Stimulated activated naive CD8-positive, alpha-beta T cell treated with anti-CD3 and anti-CD28 coated beads, Interleukin-15, Interleukin-2, amounts not matched to agents 100 ng/mL and 50 ng/mL, for 24 hours (primary cell): Measurements from ENCODE around the gene PLXNA2.

ENCODE experiments used
- H3K27ac Mint-ChIP-seq: one replicate; pipeline ENCODE4 v1.8.0; 2021; ENCODE audit warnings: mild to moderate bottlenecking, mixed read lengths
- H3K27me3 Mint-ChIP-seq: one replicate; pipeline ENCODE4 v1.8.0; 2021; ENCODE audit warnings: mixed read lengths
- H3K36me3 Mint-ChIP-seq: one replicate; pipeline ENCODE4 v1.8.0; 2021; ENCODE audit warnings: low read depth, mixed read lengths
- H3K4me1 Mint-ChIP-seq: one replicate; pipeline ENCODE4 v1.8.0; 2021; ENCODE audit warnings: low read depth, mixed read lengths
- H3K4me3 Mint-ChIP-seq: one replicate; pipeline ENCODE4 v1.8.0; 2021; ENCODE audit warnings: mild to moderate bottlenecking, mixed read lengths
- H3K9me3 Mint-ChIP-seq: one replicate; pipeline ENCODE4 v1.8.0; 2021; ENCODE audit warnings: mixed read lengths

The PLXNA2 gene

DNA sequence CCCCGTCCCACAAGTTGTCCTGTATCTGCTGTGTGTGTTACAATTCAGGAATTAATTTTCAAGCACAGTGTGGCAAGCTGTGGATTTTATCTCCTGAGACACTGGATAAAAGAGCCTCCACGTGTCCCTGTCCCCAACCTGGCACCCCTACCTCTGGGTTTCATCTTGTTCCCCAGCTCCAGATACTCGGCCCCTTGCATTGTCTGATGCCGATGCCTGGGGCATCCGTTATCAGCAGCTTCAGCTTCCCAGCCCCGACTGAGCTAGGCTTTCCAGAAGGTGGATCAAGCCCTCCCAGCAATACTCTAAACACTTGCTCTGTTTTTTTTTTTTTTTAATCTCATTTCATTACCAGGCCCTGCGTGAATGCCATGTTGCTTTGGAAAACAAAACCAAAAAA, 159.4 kb downstream of the PLXNA2 start:
- no peak overlapping the region for H3K27ac Mint-ChIP-seq
- H3K4me1 Mint-ChIP-seq, result peaks cover 16% of the 10 kb centered on the region
- no peaks in the 10 kb centered on the region for H3K36me3 Mint-ChIP-seq
- H3K4me3 Mint-ChIP-seq, result no peak overlapping the region
- H3K9me3 Mint-ChIP-seq, result no peaks in the 10 kb centered on the region
- no peaks in the 10 kb centered on the region for H3K27me3 Mint-ChIP-seq

DNA sequence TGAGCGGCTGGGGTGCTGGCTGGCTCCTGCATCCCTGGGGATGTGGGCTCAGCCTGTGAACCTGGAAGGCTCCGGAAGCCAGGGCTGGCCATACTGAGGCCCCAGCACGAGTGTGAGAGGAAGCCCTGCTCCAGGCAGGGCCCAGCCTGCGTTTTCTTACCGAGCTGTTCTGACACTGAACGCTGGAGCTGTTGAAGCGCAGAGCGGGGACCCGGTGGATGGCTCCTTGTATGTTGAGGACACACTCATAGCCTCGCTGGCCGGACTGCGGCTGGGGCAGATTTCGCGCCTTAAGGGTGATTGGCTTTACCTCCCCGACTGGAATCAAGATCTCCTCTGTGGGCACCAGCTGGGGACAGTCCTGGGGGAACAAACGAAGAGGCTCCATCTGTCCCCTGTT, 160.0 kb downstream of the PLXNA2 start:
- no peaks in the 10 kb centered on the region for H3K27me3 Mint-ChIP-seq
- H3K4me1 Mint-ChIP-seq, result peaks cover 16% of the 10 kb centered on the region
- no peaks in the 10 kb centered on the region for H3K36me3 Mint-ChIP-seq
- no peak overlapping the region for H3K4me3 Mint-ChIP-seq
- no peak overlapping the region for H3K27ac Mint-ChIP-seq
- no peaks in the 10 kb centered on the region for H3K9me3 Mint-ChIP-seq

DNA sequence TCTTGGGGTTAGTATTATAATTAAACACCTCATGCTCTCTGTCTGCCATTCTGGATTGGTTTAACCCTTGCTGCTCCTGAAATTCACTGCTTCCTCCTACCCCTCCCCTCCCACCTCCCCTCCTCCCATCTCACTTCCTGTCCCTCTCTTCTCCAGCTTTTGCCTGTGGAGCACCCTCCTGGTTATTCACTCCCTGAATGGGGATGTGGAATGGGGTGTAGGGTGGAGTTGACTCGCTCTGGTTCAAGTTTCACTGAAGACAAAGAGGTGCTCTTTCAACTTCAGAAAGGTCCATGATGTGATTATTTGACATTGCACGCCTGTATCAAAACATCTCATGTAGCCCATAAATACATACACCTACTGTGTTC, 160.5 kb downstream of the PLXNA2 start:
- Mint-ChIP-seq H3K4me3 (no peak overlapping the region), H3K9me3 (no peaks in the 10 kb centered on the region), H3K4me1 (peaks cover 16% of the 10 kb centered on the region), H3K27me3 (no peaks in the 10 kb centered on the region), H3K27ac (no peak overlapping the region), H3K36me3 (no peaks in the 10 kb centered on the region)

DNA sequence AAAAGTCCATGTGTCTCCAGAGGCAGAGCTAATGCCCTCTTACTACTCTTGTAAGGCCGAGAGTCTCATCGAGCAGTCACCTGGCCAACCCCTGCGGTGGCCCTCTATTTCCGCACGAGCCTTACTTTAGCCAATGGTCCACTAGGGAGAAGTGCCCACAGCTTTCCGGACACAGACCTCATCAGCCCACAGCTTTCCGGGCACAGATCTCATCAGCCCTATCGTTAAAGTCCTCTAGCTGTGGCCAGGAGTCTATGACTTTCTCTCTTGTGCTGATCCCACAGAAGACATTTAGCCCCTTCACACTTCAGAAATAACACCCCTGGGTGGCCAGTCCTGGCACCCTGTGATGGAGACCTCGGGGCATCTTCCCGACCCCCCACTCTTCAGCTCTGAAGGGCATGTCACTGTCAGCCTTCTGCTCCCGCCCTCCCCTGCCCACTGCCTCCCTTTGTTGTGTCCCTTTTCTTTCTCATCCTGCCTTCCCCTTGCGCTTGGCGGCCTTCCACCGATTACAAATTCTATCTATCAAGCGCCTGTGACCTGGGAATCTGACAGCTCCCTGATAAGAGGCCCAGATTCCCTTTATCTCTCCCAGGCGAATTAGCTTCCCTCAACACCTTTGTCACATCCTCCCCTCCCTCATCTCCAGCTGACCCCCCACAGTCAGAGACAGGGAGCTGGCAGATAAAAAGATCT, 161.0 kb downstream of the PLXNA2 start:
- Mint-ChIP-seq H3K9me3 (no peaks in the 10 kb centered on the region), H3K27me3 (no peaks in the 10 kb centered on the region), H3K4me1 (peaks cover 16% of the 10 kb centered on the region), H3K36me3 (no peaks in the 10 kb centered on the region), H3K4me3 (no peak overlapping the region), H3K27ac (no peak overlapping the region)

DNA sequence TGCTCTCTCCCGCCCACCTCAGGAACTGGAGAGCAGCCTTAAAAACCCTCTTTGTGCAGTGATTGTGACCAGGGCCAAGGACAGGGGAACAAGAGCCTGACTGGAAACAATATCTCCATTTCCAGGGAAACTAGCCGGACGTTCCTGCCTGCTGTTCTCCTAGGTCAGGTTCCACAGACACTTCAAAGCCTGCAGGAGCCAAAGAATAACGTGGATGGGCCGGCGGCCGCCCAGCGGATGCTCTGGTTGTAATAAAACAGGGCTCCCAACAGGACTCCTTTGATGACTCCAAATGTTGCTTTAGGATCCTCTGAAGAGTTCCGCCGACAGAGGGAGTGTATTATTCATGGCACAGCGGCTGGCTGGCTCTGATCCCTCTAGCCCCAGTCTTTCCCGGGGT, 162.2 kb downstream of the PLXNA2 start:
- H3K4me1 Mint-ChIP-seq, result peaks cover 15% of the 10 kb centered on the region
- no peak overlapping the region for H3K4me3 Mint-ChIP-seq
- no peaks in the 10 kb centered on the region for H3K27me3 Mint-ChIP-seq
- no peak overlapping the region for H3K27ac Mint-ChIP-seq
- no peaks in the 10 kb centered on the region for H3K36me3 Mint-ChIP-seq
- H3K9me3 Mint-ChIP-seq, result no peaks in the 10 kb centered on the region

DNA sequence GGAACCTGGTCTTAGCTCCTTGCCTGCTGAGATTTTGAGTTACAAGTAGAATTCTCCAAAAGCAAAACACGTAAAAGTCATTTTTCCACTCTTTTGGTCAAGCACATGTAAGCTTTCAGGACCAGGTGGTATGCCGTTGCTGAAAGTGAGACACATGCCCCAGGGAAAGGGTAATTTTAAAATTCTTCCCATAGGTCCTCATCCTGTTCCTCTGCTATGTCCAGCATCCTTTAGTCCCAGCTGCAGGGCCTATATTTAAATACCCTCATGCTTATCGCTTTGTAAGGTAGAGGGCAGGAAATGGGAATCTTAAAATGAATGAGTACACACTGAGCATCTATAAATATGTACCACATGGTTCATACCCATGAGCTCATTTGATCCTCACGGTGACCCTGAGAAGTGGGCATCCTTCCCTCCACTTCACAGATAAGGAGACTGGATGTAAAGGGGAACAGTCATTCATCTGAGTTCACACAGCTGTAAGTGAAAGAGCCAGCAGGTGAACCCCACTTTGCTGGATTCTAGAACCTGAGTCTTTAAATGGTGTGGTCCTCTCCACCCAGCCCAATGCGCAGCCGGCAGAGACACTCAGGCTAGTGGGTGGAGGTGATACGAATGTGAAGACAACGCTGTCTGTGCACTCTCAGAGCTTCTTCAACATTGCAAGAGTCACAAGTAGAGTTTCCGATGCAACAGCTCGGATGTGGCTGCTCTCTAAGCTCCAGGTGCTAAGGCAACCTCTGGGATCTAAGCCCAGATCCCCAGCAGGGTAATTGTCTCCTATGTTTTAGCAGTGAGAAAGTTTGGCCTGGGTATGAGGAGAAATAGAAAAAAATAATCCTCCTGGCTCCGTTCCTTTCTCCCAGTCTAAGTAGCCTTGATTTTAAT, 163.5 kb downstream of the PLXNA2 start:
- no peaks in the 10 kb centered on the region for H3K9me3 Mint-ChIP-seq
- no peaks in the 10 kb centered on the region for H3K36me3 Mint-ChIP-seq
- H3K27me3 Mint-ChIP-seq, result no peaks in the 10 kb centered on the region
- H3K4me1 Mint-ChIP-seq, result peaks cover 2% of the 10 kb centered on the region
- H3K4me3 Mint-ChIP-seq, result no peak overlapping the region
- H3K27ac Mint-ChIP-seq, result no peak overlapping the region

DNA sequence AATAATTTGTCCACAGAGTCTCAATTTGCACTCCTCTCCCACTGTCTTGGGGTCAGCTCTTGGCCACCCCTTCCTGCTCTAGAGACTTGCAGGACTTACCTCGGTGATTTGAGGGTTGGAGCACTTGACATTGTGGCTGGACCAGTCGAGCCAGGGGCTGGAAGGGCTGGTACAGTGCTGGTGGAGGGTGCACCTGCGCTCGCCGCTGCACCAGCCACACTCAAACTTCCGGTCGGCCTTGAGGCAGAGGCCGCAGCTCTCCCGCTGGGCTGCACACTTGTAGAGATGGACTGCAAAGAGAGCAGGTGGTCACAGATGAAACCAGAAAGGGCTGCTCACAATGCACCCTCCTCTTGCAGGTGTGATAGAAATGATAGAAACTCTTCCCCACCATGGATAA, 165.0 kb downstream of the PLXNA2 start:
- Mint-ChIP-seq H3K27me3 (no peaks in the 10 kb centered on the region), H3K36me3 (no peaks in the 10 kb centered on the region), H3K9me3 (no peaks in the 10 kb centered on the region), H3K27ac (no peak overlapping the region), H3K4me3 (no peak overlapping the region), H3K4me1 (no peaks in the 10 kb centered on the region)

DNA sequence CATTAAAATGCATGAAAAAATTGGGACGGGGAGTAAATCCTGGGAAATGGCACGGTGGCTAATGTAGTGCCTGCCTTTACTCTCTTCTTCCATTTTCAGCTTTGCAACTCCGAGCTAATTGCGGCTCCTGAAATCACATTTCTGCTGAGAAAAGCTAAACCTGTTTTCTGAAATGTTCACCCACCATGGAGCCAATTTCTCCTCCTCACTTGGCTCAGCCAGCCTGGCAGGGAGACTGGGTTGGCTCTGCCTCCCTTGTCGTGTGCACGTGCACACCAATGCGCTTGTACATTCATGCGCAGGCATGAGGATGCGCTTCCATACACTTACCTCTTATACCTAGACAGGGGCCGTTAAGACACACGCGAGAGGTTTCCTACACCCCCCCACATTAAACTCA, 165.4 kb downstream of the PLXNA2 start:
- Mint-ChIP-seq H3K27me3 (no peaks in the 10 kb centered on the region), H3K4me1 (no peaks in the 10 kb centered on the region), H3K4me3 (no peak overlapping the region), H3K27ac (no peak overlapping the region), H3K36me3 (no peaks in the 10 kb centered on the region), H3K9me3 (no peaks in the 10 kb centered on the region)

DNA sequence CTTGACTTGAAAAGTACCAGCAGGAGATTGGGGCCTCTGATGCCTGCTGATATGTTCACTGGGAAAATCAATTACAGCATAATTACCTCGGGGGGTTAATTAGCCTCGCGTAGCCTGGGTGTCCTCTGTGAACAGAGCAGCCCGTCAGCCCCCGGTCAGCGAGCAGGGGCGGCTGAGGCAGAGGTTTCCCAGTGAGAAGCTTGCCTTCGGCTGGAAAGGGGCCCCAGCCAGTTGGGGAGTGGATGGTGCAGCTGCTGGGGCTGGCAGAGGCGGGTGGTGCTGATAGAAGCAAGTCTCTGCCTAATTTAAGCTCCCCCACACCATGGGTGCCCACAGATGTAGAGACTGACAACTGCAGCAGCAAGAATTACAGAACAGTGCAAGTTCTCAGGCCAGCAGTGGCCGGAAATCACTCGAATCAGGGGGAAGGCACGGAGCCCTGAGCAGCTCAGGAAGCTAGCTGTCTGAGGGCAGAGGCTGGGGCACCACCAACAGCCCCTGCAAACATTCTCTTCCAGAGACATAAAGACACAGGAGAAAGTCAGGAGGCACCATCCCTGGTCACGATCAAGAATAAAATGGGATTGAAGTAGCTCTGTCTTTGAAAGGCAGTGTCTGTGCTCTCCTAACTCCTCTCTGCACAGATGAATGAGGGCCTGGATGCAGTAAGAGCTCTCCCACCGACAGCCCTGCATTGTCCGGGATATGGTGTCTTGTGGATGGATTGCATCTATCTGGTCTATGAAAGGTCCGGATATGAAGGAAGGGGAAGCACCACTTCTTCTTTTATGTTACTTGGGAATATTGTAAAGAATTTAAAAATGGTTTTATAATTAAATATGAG, 166.7 kb downstream of the PLXNA2 start:
- Mint-ChIP-seq H3K27ac (no peak overlapping the region), H3K4me1 (no peaks in the 10 kb centered on the region), H3K36me3 (no peaks in the 10 kb centered on the region), H3K27me3 (no peaks in the 10 kb centered on the region), H3K4me3 (no peak overlapping the region), H3K9me3 (no peaks in the 10 kb centered on the region)

DNA sequence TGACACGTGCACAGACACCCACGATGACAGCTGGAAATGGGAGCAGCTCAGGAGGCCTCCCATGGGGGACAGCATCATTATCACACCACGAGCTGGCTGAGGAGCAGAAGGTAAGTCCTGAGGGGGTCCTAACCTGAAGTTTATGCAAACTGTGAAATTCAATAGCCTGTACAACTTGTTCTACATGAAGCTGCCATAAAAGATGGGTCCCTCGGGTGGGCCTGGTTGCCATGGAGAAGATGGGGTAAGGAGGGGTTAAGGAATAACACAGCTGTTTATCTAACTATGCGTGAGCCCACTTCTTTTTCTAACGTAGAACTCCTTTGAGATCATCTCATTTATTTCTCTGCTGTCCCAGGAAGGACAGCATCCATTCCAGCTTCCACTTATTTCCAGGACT, 169.8 kb downstream of the PLXNA2 start:
- no peak overlapping the region for H3K4me3 Mint-ChIP-seq
- no peaks in the 10 kb centered on the region for H3K27me3 Mint-ChIP-seq
- no peak overlapping the region for H3K27ac Mint-ChIP-seq
- H3K4me1 Mint-ChIP-seq, result no peaks in the 10 kb centered on the region
- no peaks in the 10 kb centered on the region for H3K36me3 Mint-ChIP-seq
- H3K9me3 Mint-ChIP-seq, result no peaks in the 10 kb centered on the region

DNA sequence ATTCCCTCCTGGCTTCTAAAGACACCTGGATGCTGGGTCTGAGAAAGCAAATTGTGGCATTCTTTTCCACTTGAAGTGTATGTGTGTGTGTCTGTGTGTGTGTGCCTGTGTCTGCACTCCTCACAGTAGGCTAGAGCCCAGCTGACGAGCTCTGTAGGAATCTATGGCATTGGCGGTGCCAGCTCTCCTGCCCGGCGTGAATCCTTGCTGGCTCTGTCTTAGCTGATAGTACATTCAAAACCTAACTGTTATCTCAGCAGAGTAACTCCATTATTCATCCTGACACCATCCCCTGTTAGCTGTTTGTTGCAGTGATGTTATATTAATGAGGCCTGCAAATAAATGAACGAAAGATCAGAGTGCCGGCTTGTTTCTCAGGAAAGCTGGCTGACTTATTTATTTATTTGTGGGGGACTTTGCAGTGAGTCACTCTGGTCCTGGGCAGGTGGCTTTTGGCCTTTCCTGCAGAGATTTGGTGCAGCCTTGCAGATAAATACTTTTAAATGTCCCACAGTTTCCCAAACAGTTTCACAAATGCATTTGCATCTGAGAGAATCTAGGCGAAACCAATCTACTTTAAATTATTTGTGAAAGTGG, 172.7 kb downstream of the PLXNA2 start:
- Mint-ChIP-seq H3K27me3 (no peaks in the 10 kb centered on the region), H3K27ac (no peak overlapping the region), H3K36me3 (no peaks in the 10 kb centered on the region), H3K9me3 (no peaks in the 10 kb centered on the region), H3K4me1 (no peaks in the 10 kb centered on the region), H3K4me3 (no peak overlapping the region)

DNA sequence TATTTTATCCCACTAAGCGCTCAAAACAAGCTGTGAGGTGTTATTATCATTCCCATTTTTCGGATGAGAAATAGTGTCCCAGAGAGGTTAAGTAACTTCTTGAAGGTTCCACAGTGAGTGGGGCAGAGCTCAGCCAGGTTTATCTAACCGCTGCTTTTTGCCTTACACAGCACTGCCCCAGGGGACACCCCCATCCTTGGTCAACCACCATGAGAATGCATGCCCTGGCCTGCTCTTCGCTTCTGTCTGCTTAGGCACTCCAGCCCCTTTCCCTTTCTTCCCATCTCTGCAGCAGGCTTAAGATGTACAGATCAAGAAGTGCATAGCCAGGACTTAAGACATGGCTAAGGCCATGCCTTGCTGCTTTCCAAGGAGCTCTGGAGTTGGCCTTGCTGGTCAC, 174.3 kb downstream of the PLXNA2 start:
- Mint-ChIP-seq H3K9me3 (no peaks in the 10 kb centered on the region), H3K27ac (no peak overlapping the region), H3K4me1 (no peaks in the 10 kb centered on the region), H3K36me3 (no peaks in the 10 kb centered on the region), H3K4me3 (no peak overlapping the region), H3K27me3 (no peaks in the 10 kb centered on the region)

DNA sequence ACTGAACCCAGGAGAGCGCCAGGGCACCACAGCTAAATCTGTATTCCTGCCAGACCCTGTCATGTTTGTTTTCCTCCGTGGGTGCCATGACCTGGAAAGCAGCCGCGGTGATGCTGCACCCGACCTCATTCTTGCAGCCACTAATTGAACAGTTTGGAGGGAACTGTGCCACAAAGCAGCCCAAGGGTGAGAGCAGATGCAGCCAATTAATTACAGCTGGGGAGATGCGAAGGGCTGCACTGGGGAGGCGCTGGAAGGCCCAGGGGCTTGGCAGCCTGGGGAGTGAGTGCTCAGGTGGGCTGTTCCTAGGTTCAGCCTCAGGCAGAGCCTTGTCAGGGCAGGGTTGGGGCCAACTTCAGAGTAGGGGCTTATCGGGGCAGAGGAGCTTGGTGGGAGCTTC, 174.9 kb downstream of the PLXNA2 start:
- no peaks in the 10 kb centered on the region for H3K36me3 Mint-ChIP-seq
- H3K4me3 Mint-ChIP-seq, result no peak overlapping the region
- H3K4me1 Mint-ChIP-seq, result no peaks in the 10 kb centered on the region
- no peaks in the 10 kb centered on the region for H3K27me3 Mint-ChIP-seq
- H3K9me3 Mint-ChIP-seq, result no peaks in the 10 kb centered on the region
- H3K27ac Mint-ChIP-seq, result no peak overlapping the region

DNA sequence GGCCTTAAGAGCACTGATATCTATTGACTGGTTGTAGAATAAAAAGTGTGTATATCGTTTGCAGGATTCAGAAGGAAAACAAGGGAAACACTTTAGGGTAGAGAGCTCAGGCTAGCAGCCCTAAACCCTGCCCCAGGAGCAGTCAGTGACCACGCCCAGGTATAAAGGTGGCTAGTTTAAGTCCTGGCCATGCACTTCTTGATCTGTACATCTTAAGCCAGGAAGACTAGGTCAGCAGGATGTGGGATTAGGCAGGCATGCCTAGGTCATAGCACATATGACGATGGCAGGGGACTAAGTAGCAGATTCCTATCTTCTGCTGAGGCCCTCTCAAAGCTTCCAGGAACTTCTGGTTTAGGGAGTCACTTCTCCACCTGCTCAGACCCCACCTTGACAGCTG, 175.3 kb downstream of the PLXNA2 start:
- Mint-ChIP-seq H3K4me3 (no peak overlapping the region), H3K36me3 (no peaks in the 10 kb centered on the region), H3K9me3 (no peaks in the 10 kb centered on the region), H3K27me3 (no peaks in the 10 kb centered on the region), H3K27ac (no peak overlapping the region), H3K4me1 (no peaks in the 10 kb centered on the region)

DNA sequence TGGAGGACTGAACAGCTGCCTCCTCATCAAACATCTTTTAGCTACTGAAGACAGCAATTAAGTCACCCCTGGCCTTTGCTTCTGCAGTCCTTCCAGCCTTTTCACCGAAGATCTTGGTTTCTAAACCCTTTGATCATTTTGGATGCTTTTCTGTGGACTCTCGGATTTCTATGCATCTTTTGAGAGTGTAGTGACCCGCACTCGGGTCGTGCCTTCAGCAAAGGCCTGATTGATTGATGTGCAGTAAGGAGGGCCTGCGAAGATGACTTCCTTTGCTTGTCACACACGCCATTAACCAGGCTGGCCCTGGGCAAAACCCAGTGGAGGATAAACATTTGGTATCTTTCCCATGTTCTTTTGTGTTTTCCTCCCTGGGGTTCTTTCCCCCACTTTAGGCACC, 175.8 kb downstream of the PLXNA2 start:
- Mint-ChIP-seq H3K36me3 (no peaks in the 10 kb centered on the region), H3K9me3 (no peaks in the 10 kb centered on the region), H3K27me3 (no peaks in the 10 kb centered on the region), H3K27ac (no peak overlapping the region), H3K4me1 (no peaks in the 10 kb centered on the region), H3K4me3 (no peak overlapping the region)
